Right ventricle myocardium superior (tissue), 1 donor: ENCODE data around the gene DMTF1. TPM values are rescaled to one million over a fixed set of nuclear protein-coding genes. Genes with fewer than 3 reads are reported as not detected.
A peak's percentile ranks its signal among the peaks of the same experiment; 100 is the strongest.

Source experiments
- ATAC-seq: fragments of 200-7000 bp; cut with Tn5 transposase; one replicate; pipeline ENCODE4 v1.9.1; 2020; ENCODE audit warnings: mild to moderate bottlenecking; ENCODE audit not compliant: poor library complexity
- DNase-seq: peaks from one replicate; pipeline ENCODE4 v3.0.0-alpha.2; 2020
- intact Hi-C: fragments of 100-400 bp; cut with DNase I; formaldehyde crosslinking; loops from one replicate; pipeline ENCODE4 v1.11.2; 2022
- total RNA-seq: library from RNA; stranded (reverse); fragmentation: NEBNext Ultra II Directional; extraction: Animal tissue kit (Norgen Biotek cat#: 25700); gene quantifications from one replicate; pipeline ENCODE4 v1.2.1, GENCODE V29; 2021
- donor health status: DM: no; HTN: yes; CAD: no; lungs with severe emphysema.

DMTF1 gene
- total RNA-seq, 1 donor from 2014 or later = 26.8 TPM

GRCh38 chr7:87140271-87140748 is 11.9 kb upstream of the DMTF1 start:
- intact Hi-C loops = no loop called here
- DNase-seq = no peak
- ATAC-seq = no peak

- DNase-seq (no peak), ATAC-seq (no peak)
- intact Hi-C loops = no loop called here
Observed at GRCh38 chr7:87144173-87144657, 8.0 kb upstream of the DMTF1 start.

GRCh38 chr7:87146740-87147386 is 5.4 kb upstream of the DMTF1 start:
- no peak for ATAC-seq
- intact Hi-C loops = loop anchor here (5.0 kb wide), 1 partner anchor 210 kb away; no protein-coding TSS in a partner anchor
- peak; percentile 35 for DNase-seq

GRCh38 chr7:87147500-87147899 is 4.8 kb upstream of the DMTF1 start:
- ATAC-seq (no peak), DNase-seq (no peak)
- intact Hi-C loops = loop anchor here (5.0 kb wide), 1 partner anchor 210 kb away; no protein-coding TSS in a partner anchor

- DNase-seq = no peak
- intact Hi-C loops = loop anchor here (5.0 kb wide), 1 partner anchor 211 kb away; no protein-coding TSS in a partner anchor
- ATAC-seq = no peak
Observed at GRCh38 chr7:87148332-87148955, 3.8 kb upstream of the DMTF1 start.

- ATAC-seq = no peak
- intact Hi-C loops = loop anchor here (5.0 kb wide), 1 partner anchor 66 kb away; the partner anchor contains the start of gene TMEM243
- no peak for DNase-seq
Observed at GRCh38 chr7:87151002-87151728, 1.1 kb upstream of the DMTF1 start.

- no peak for DNase-seq
- ATAC-seq = peak; percentile 65
- intact Hi-C loops = loop anchor here (5.0 kb wide), 1 partner anchor 66 kb away; the partner anchor contains the start of gene TMEM243
Observed at GRCh38 chr7:87151729-87152111, 533 bp upstream of the DMTF1 start.

GRCh38 chr7:87152897-87153641 is 816 bp downstream of the DMTF1 start:
- ATAC-seq (peak; percentile 36), DNase-seq (peak; percentile 44)
- intact Hi-C loops = loop anchor here (5.0 kb wide), 1 partner anchor 64 kb away; the partner anchor contains the start of gene TMEM243

GRCh38 chr7:87154166-87154565 is 1.9 kb downstream of the DMTF1 start:
- intact Hi-C loops = loop anchor here (5.0 kb wide), 1 partner anchor 63 kb away; the partner anchor contains the start of gene TMEM243
- DNase-seq = no peak

GRCh38 chr7:87154569-87154968 is 2.3 kb downstream of the DMTF1 start:
- intact Hi-C loops = loop anchor here (5.0 kb wide), 1 partner anchor 63 kb away; the partner anchor contains the start of gene TMEM243
- no peak for DNase-seq
- ATAC-seq = no peak

More at GRCh38 chr7:87154166-87154565, 1.9 kb downstream of the DMTF1 start:
- no peak for ATAC-seq

- DNase-seq = no peak
- intact Hi-C loops = no loop called here
- ATAC-seq = no peak
Observed at GRCh38 chr7:87155788-87156187, 3.5 kb downstream of the DMTF1 start.

- intact Hi-C loops = no loop called here
- ATAC-seq = no peak
Observed at GRCh38 chr7:87156709-87157108, 4.5 kb downstream of the DMTF1 start.

GRCh38 chr7:87159538-87159937 is 7.3 kb downstream of the DMTF1 start:
- ATAC-seq = no peak
- DNase-seq = no peak
- intact Hi-C loops = no loop called here

More at GRCh38 chr7:87156709-87157108, 4.5 kb downstream of the DMTF1 start:
- no peak for DNase-seq

- DNase-seq (no peak), ATAC-seq (no peak)
- intact Hi-C loops = no loop called here
Observed at GRCh38 chr7:87164433-87164832, 12.2 kb downstream of the DMTF1 start.

- DNase-seq (no peak), ATAC-seq (no peak)
- intact Hi-C loops = no loop called here
Observed at GRCh38 chr7:87170828-87171227, 18.6 kb downstream of the DMTF1 start.

- DNase-seq = no peak
- no peak for ATAC-seq
- intact Hi-C loops = no loop called here
Observed at GRCh38 chr7:87171282-87171934, 19.2 kb downstream of the DMTF1 start.

GRCh38 chr7:87173471-87173870 is 21.2 kb downstream of the DMTF1 start:
- DNase-seq (no peak), ATAC-seq (no peak)
- intact Hi-C loops = no loop called here

- intact Hi-C loops = no loop called here
- DNase-seq (no peak), ATAC-seq (no peak)
Observed at GRCh38 chr7:87178320-87178719, 26.1 kb downstream of the DMTF1 start.
